RWPE2 (cell line): ENCODE measurements around the gene SMARCD2.
"Not testable (repeated sequence)": the region's sequence is repeated elsewhere in the genome, so short reads cannot be mapped to it uniquely, and the experiment has no call there.

Experiments
- ATAC-seq: fragments of 200-7000 bp; cut with Tn5 transposase; 3 replicates; pipeline ENCODE4 v1.9.1; 2021; ENCODE audit warnings: low read depth
- DNase-seq: peaks from one replicate; pipeline ENCODE4 v3.0.0-alpha.2; 2020; ENCODE audit warnings: low spot score
- H3K27ac ChIP-seq: fragments of 450-650 bp; 2 replicates; pipeline ENCODE4 v1.5.1; 2017; ENCODE audit warnings: mild to moderate bottlenecking; ENCODE audit not compliant: poor library complexity, severe bottlenecking
- H3K27me3 ChIP-seq: fragments of 250-450 bp; sonication (Bioruptor Pico); 2 replicates; pipeline ENCODE4 v1.5.1; 2021; ENCODE audit warnings: mild to moderate bottlenecking, moderate library complexity; ENCODE audit not compliant: insufficient read depth, poor library complexity, severe bottlenecking
- H3K36me3 ChIP-seq: fragments of 250-450 bp; sonication (Bioruptor Pico); 2 replicates; pipeline ENCODE4 v1.5.1; 2020; ENCODE audit warnings: low read depth, mild to moderate bottlenecking, moderate library complexity
- H3K4me1 ChIP-seq: fragments of 250-450 bp; sonication (Bioruptor Pico); 2 replicates; pipeline ENCODE4 v1.5.1; 2021; ENCODE audit warnings: mild to moderate bottlenecking, moderate library complexity; ENCODE audit not compliant: insufficient read depth, poor library complexity, severe bottlenecking
- H3K4me3 ChIP-seq: fragments of 250-450 bp; sonication (Bioruptor Pico); 2 replicates; pipeline ENCODE4 v1.5.1; 2021; ENCODE audit warnings: mild to moderate bottlenecking, moderate library complexity; ENCODE audit not compliant: severe bottlenecking
- H3K9me3 ChIP-seq: fragments of 250-450 bp; sonication (Bioruptor Pico); 2 replicates; pipeline ENCODE4 v1.5.1; 2021; ENCODE audit warnings: mild to moderate bottlenecking, moderate library complexity; ENCODE audit not compliant: severe bottlenecking
- TF ChIP-seq, protein P1 (sequence below): fragments of 450-650 bp; IDR thresholded peaks from one replicate; pipeline ENCODE4 v1.5.1; 2017; ENCODE audit warnings: mild to moderate bottlenecking, moderate library complexity; ENCODE audit not compliant: poor library complexity, severe bottlenecking

SMARCD2 gene

DNA sequence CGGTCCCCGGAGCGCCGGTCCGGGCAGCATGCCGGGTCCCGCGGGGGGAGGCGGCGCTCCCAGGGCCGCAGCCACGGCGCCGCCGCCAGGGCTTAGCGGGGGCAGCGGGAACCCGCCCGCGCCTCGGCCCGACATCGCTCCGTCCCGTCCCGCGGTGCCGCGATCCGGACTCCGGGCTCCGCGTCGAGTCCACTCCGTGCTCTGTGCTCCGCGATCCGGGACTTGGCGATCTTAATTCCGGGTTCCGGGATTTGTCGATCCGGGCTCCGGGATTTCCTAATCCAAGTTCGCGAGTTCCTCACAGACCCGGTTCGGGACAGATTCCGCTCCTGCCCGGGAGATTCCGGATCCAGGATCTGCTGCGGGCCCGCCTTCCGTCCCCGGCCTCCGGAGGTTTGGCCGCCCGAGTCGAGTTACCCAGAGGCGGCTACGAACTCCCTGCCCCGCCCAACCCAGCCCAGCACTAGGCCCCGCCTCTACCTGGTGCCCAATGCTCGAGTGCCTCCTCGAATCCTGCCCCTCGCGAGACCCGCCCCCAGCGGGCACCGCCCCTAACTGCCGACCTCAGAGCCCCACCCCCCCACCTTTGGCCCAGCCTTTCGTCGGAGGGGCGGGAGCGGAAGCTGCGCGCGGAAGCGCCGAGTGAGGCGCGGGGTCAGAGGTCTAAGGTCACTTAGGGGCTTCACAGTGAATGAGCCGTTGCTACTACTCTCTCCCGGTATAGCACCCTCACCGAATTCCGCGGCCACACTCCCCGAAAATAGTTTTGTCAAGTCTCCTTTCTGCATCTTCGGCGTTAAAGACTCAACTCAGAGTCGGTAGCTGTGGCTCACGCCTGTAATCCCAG is at the start of gene SMARCD2:
Gene SMARCD2, minus strand, starts transcription at position 146 of the 847 bp plus-strand sequence. Its CDS starts 11 bp downstream, at position 135.
- TF ChIP-seq, protein P1, sequence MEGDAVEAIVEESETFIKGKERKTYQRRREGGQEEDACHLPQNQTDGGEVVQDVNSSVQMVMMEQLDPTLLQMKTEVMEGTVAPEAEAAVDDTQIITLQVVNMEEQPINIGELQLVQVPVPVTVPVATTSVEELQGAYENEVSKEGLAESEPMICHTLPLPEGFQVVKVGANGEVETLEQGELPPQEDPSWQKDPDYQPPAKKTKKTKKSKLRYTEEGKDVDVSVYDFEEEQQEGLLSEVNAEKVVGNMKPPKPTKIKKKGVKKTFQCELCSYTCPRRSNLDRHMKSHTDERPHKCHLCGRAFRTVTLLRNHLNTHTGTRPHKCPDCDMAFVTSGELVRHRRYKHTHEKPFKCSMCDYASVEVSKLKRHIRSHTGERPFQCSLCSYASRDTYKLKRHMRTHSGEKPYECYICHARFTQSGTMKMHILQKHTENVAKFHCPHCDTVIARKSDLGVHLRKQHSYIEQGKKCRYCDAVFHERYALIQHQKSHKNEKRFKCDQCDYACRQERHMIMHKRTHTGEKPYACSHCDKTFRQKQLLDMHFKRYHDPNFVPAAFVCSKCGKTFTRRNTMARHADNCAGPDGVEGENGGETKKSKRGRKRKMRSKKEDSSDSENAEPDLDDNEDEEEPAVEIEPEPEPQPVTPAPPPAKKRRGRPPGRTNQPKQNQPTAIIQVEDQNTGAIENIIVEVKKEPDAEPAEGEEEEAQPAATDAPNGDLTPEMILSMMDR: no peak
- Histone ChIP-seq H3K4me3 (peak within 1 kb of the TSS; percentile 95), H3K4me1 (peaks cover 30% of the 10 kb centered on the region), H3K27me3 (no peaks in the 10 kb centered on the region), H3K36me3 (no peaks in the 10 kb centered on the region), H3K9me3 (no peaks in the 10 kb centered on the region), H3K27ac (peak within 1 kb of the TSS; percentile 69)
- ATAC-seq: peak; percentile 80
- DNase-seq: peak; percentile 98

DNA sequence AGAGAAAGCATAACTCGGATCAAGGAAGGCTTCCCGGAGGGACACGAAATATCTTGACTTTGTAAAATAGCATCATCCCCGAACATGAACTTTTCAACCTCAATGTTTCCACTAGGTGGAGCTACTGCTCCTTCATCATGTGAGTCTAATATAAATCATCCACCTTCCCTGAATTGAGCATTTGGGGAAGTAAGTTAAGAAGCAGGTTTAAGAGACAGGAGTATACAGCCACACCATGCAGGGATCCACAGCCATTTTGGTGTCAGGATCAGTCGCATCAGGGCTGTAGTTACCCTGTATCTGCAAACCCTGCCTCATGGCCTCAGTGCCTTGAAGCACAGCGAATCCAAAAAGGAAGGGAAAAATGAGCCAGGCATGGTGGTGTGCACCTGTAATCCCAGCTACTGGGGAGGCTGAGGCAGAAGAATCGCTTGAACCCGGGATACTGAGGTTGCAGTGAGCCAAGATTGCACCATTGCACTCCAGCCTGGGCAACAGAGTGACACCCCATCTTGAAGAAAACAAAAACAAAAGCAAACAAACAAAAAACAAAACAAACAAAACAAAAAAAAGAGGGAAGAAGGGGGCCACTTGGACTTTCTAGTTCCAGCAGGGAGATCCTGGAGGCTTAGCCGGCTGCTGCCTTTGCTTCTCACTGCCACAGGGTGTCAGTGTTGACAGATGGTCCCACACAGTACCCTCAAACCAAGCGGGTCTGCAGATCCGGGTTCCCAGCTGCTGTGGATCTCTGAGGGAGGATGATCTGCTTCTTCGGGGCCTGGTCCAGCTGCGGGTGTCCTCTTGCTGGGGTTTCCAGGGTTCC is 46.8 kb upstream of the SMARCD2 start:
- H3K9me3 ChIP-seq, H3K4me1 ChIP-seq, H3K4me3 ChIP-seq, DNase-seq, H3K27me3 ChIP-seq, H3K36me3 ChIP-seq, H3K27ac ChIP-seq: not testable (repeated sequence)
- TF ChIP-seq, protein P1: peak; percentile 65
- peak; percentile 69; the same call in 2 of the 3 replicates for ATAC-seq

DNA sequence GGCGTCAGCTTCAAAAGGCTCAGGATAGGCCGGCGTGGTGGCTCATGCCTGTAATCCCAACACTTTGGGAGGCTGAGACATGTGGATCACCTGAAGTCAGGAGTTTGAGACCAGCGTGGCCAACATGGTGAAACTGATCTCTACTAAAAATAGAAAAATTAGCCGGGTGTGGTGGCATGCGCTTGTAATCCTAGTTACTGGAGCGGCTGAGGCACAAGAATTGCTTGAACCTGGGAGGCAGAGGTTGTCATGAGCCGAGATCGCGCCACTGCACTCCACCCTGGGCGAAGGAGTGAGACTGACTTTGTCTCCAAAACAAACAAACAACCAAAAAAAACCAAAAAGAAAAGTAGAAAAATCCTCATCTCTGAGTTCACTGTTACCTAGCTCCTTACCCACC is 42.6 kb upstream of the SMARCD2 start:
- DNase-seq, H3K27me3 ChIP-seq, ATAC-seq, H3K4me1 ChIP-seq, H3K27ac ChIP-seq, H3K4me3 ChIP-seq, H3K36me3 ChIP-seq, H3K9me3 ChIP-seq: not testable (repeated sequence)

DNA sequence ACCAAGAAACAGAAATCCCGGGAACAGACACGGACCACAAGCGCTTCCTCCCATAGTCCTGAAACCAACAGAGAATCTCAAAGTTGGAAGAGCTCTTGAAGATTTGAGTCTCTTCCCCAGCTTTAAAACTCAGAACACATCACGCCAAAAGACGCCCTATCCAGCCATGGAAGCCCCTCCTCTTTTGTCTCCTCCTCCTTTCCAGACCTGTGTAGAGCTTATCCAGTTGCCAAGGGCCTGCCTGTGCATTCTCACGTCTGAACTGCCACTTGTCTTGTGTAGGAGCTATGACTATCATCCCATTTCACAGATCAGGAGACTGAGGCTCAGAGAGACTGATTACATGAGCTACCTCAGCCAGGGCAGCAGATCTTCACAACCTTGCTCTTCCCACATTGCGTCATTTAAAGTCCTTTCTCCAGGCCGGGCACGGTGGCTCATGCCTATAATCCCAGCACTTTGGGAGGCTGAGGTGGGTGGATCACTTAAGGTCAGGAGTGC is 40.2 kb upstream of the SMARCD2 start:
- not testable (repeated sequence) for ATAC-seq, H3K27ac ChIP-seq, H3K4me3 ChIP-seq, DNase-seq, H3K36me3 ChIP-seq, H3K9me3 ChIP-seq, H3K27me3 ChIP-seq, H3K4me1 ChIP-seq
- TF ChIP-seq, protein P1: peak; percentile 29

DNA sequence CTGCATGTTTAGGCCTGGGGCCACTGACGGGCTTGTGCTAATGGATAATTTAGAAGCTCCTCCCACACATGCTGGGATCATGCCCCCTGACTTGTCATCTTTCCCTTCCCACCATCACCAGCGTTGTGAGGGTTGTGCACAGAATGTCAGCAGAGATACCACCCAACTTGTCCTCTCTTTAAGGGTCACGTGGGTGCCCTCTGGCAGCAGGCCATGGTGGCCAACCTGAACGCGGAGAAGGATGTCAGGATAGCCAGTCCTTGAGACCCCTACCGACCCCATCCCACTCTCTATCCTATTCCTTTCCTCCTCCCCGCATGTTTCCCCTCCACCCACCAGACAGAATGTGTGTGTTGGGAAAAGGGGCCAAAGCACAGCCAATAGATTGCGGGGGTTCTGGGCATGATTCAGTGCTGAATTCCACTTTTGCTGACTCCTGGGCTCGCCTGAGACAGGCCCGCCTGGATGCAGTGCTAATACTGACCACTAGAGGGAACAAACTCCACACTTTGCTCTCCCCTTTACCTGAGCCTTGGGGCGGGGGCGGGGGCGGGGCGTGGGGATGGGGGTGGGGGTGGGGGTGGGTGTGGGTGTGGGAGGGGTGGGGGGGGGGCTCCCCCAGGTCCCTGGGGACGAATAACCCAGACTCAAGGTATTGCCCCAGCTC is 39.6 kb upstream of the SMARCD2 start, which contains the start of gene GH2:
Gene GH2, minus strand, starts transcription at position 10 of the 667 bp plus-strand sequence. CDS start 143 bp downstream, outside the sequence.
- Histone ChIP-seq H3K36me3 (no peaks in the 10 kb centered on the region), H3K27ac (no peak within 1 kb of the TSS), H3K27me3 (no peaks in the 10 kb centered on the region), H3K4me1 (no peaks in the 10 kb centered on the region), H3K4me3 (no peak within 1 kb of the TSS), H3K9me3 (no peaks in the 10 kb centered on the region)
- ATAC-seq (peak; percentile 90), DNase-seq (no peak)
- TF ChIP-seq, protein P1: peak; percentile 37

DNA sequence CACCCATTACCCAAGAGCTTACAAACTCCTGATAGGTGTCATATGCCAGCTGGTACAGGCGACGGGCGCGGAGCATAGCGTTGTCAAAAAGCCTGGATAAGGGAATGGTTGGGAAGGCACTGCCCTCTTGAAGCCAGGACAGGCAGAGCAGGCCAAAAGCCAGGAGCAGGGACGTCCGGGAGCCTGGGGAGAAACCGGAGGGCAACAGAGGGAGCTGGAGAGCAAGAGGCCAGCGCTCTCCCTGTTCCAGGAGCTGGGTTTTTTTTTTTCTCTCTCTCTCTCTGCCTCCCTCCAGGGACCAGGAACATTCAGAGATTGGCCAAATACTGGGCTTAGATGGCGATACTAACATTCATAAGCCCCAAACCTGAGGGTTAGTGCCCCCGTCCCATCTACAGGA is 38.9 kb upstream of the SMARCD2 start:
- not testable (repeated sequence) for H3K27me3 ChIP-seq, H3K4me3 ChIP-seq, DNase-seq, H3K27ac ChIP-seq, H3K4me1 ChIP-seq, ATAC-seq, H3K9me3 ChIP-seq, H3K36me3 ChIP-seq
